ENCODE results near the gene SYT1. TPM values are rescaled to one million over a fixed set of nuclear protein-coding genes. Genes with fewer than 3 reads are reported as not detected.
"Not testable (repeated sequence)": the region's sequence is repeated elsewhere in the genome, so short reads cannot be mapped to it uniquely, and the experiment has no call there.

SYT1 gene
- total and polyA plus RNA-seq, 2 donors (not counting 3 experiments of a cell fraction or from before 2014, with no cell fraction given) = 3.2 to 15.3 TPM

- Histone ChIP-seq H3K36me3 (ENCODE audit: control insufficient read depth in 2 of 2, extremely low read depth in 1 of 2, insufficient read depth in 2 of 2, low read length in 2 of 2) (no peaks in the 10 kb centered on the region), H3K79me2 (ENCODE audit: control insufficient read depth, insufficient read depth, low read length) (no peaks in the 10 kb centered on the region), H3K9me3 (replicated peaks; ENCODE audit: control insufficient read depth, insufficient read depth, low read length) (no peaks in the 10 kb centered on the region), H3K27ac (ENCODE audit: insufficient read depth, low read depth, low read length) (no peak overlapping the region), H3K27me3 (ENCODE audit: control insufficient read depth in 2 of 2, insufficient read depth in 2 of 2, low read length in 2 of 2) (no peaks in the 10 kb centered on the region), H3K9me1 (replicated peaks; ENCODE audit: control insufficient read depth, extremely low read depth, insufficient read depth, low read length) (no peaks in the 10 kb centered on the region), H4K20me1 (replicated peaks; ENCODE audit: control insufficient read depth, extremely low read depth, insufficient read depth, low read length) (no peaks in the 10 kb centered on the region), H3K4me2 (ENCODE audit: insufficient read depth, low read length) (no peak overlapping the region), H2AFZ (ENCODE audit: low read depth, low read length) (no peak overlapping the region), H3K9ac (replicated peaks; ENCODE audit: extremely low read depth, insufficient read depth, low read length) (no peak overlapping the region), H3K4me1 (ENCODE audit: control insufficient read depth, extremely low read depth, insufficient read depth, low read length) (no peaks in the 10 kb centered on the region), H3K4me3 (replicated peaks in 1 of 3; ENCODE audit: insufficient read depth in 1 of 3, low read depth in 1 of 3, low read length in 3 of 3) (no peak overlapping the region)
- no TSS peak for BruUV-seq (replicated peaks)
- DNase-seq (ENCODE audit: low read depth, low spot score) (no peak), FAIRE-seq (no peak)
- POLR2A ChIA-PET = no interaction called here
- dilution Hi-C loops (cut with MboI; ENCODE audit: extremely low pct_ligation_motif_present, low sequenced_read_pairs) (no loop called here), intact Hi-C loops (cut with micrococcal nuclease) (no loop called here)
- TF ChIP-seq CTCF (IDR thresholded peaks at IDR 0.05; ENCODE audit: extremely low read depth in 1 of 2, insufficient read depth in 1 of 2, low read depth in 1 of 2, low read length in 2 of 2) (no peak), GATA2 (IDR thresholded peaks at IDR 0.05; ENCODE audit: insufficient read depth, insufficient read length, low read depth, low read length) (no peak), JUN (IDR thresholded peaks at IDR 0.05; ENCODE audit: borderline replicate concordance, insufficient read depth, insufficient read length, low read depth) (no peak), MAX (IDR thresholded peaks at IDR 0.05; ENCODE audit: insufficient read depth, insufficient read length) (no peak), MYC (IDR thresholded peaks at IDR 0.05; ENCODE audit: low read depth, low read length) (no peak), POLR2AphosphoS5 (IDR thresholded peaks at IDR 0.05; ENCODE audit: insufficient read depth, low read depth, low read length) (no peak), POLR2A (IDR thresholded peaks at IDR 0.05; ENCODE audit: low read depth, low read length) (no peak), FOS (IDR thresholded peaks at IDR 0.05; ENCODE audit: borderline replicate concordance, insufficient read depth, low read length) (no peak), EZH2 (IDR thresholded peaks at IDR 0.05; ENCODE audit: borderline replicate concordance, low read depth, low read length, severe bottlenecking) (no peak)
- CTCF ChIA-PET = no interaction called here
These were observed 29.1 kb upstream of the SYT1 start for GRCh38 chr12:78835493-78835892.

- DNase-seq (ENCODE audit: low read depth, low spot score); dilution Hi-C loops (cut with MboI; ENCODE audit: extremely low pct_ligation_motif_present, low sequenced_read_pairs): not testable (repeated sequence)
These were observed 24.0 kb upstream of the SYT1 start for GRCh38 chr12:78840518-78841019.

More at GRCh38 chr12:78840518-78841019, 24.0 kb upstream of the SYT1 start:
- H3K79me2 ChIP-seq (ENCODE audit: control insufficient read depth, insufficient read depth, low read length); H3K4me2 ChIP-seq (ENCODE audit: insufficient read depth, low read length); H3K9ac ChIP-seq (replicated peaks; ENCODE audit: extremely low read depth, insufficient read depth, low read length); H3K4me3 ChIP-seq (replicated peaks in 1 of 3; ENCODE audit: insufficient read depth in 1 of 3, low read depth in 1 of 3, low read length in 3 of 3); H3K36me3 ChIP-seq (ENCODE audit: control insufficient read depth in 2 of 2, extremely low read depth in 1 of 2, insufficient read depth in 2 of 2, low read length in 2 of 2); H2AFZ ChIP-seq (ENCODE audit: low read depth, low read length); H3K9me3 ChIP-seq (replicated peaks; ENCODE audit: control insufficient read depth, insufficient read depth, low read length); intact Hi-C loops (cut with micrococcal nuclease); H4K20me1 ChIP-seq (replicated peaks; ENCODE audit: control insufficient read depth, extremely low read depth, insufficient read depth, low read length); H3K27me3 ChIP-seq (ENCODE audit: control insufficient read depth in 2 of 2, insufficient read depth in 2 of 2, low read length in 2 of 2); CTCF ChIA-PET; H3K4me1 ChIP-seq (ENCODE audit: control insufficient read depth, extremely low read depth, insufficient read depth, low read length); H3K9me1 ChIP-seq (replicated peaks; ENCODE audit: control insufficient read depth, extremely low read depth, insufficient read depth, low read length); H3K27ac ChIP-seq (ENCODE audit: insufficient read depth, low read depth, low read length); POLR2A ChIA-PET; FAIRE-seq; BruUV-seq (replicated peaks): not testable (repeated sequence)

Measured in endothelial cell of umbilical vein (primary cell).